HG02610 (cell line): Measurements from ENCODE around the gene WTIP.
"Not testable (repeated sequence)": the region's sequence is repeated elsewhere in the genome, so short reads cannot be mapped to it uniquely, and the experiment has no call there.

ENCODE experiments used
- ATAC-seq: cut with Tn5 transposase; IDR thresholded peaks from one replicate; pipeline ENCODE4 v1.9.1; 2021; ENCODE audit warnings: mild to moderate bottlenecking, moderate library complexity; ENCODE audit not compliant: unreplicated experiment

WTIP gene

GRCh38 chr19:34478496-34478895 lies 3.1 kb upstream of the WTIP start:
- not testable (repeated sequence) for ATAC-seq

GRCh38 chr19:34479396-34479795 lies 2.2 kb upstream of the WTIP start:
- no peak for ATAC-seq

- no peak for ATAC-seq
Observed at GRCh38 chr19:34480491-34480890, 1.1 kb upstream of the WTIP start.

- ATAC-seq, result no peak
Observed at GRCh38 chr19:34481861-34482379, 362 bp downstream of the WTIP start.

GRCh38 chr19:34482380-34483250 lies 1.1 kb downstream of the WTIP start:
- ATAC-seq, result no peak

GRCh38 chr19:34484328-34484727 lies 2.8 kb downstream of the WTIP start:
- ATAC-seq, result no peak

GRCh38 chr19:34485831-34486230 lies 4.3 kb downstream of the WTIP start:
- ATAC-seq, result no peak

- ATAC-seq, result no peak
Observed at GRCh38 chr19:34487651-34488051, 6.1 kb downstream of the WTIP start.

- no peak for ATAC-seq
Observed at GRCh38 chr19:34489175-34489574, 7.6 kb downstream of the WTIP start.

GRCh38 chr19:34490141-34490766 lies 8.7 kb downstream of the WTIP start:
- ATAC-seq, result no peak

- no peak for ATAC-seq
Observed at GRCh38 chr19:34493038-34493648, 11.6 kb downstream of the WTIP start.

GRCh38 chr19:34493649-34494044 lies 12.1 kb downstream of the WTIP start:
- ATAC-seq, result no peak

GRCh38 chr19:34494601-34495000 lies 13.0 kb downstream of the WTIP start:
- no peak for ATAC-seq

- no peak for ATAC-seq
Observed at GRCh38 chr19:34495416-34495815, 13.9 kb downstream of the WTIP start.

GRCh38 chr19:34497112-34497805 lies 15.7 kb downstream of the WTIP start:
- ATAC-seq, result no peak

GRCh38 chr19:34499155-34499834 lies 17.7 kb downstream of the WTIP start:
- ATAC-seq, result no peak

- no peak for ATAC-seq
Observed at GRCh38 chr19:34500656-34501120, 19.1 kb downstream of the WTIP start.

GRCh38 chr19:34501339-34502320 lies 20.1 kb downstream of the WTIP start:
- peak; percentile 77 for ATAC-seq
